ENCODE measurements around the gene CTXND1. TPM values are rescaled to one million over a fixed set of nuclear protein-coding genes. Genes with fewer than 3 reads are reported as not detected.

CTXND1 gene
- total RNA-seq, 1 donor from 2014 or later = not detected

DNA sequence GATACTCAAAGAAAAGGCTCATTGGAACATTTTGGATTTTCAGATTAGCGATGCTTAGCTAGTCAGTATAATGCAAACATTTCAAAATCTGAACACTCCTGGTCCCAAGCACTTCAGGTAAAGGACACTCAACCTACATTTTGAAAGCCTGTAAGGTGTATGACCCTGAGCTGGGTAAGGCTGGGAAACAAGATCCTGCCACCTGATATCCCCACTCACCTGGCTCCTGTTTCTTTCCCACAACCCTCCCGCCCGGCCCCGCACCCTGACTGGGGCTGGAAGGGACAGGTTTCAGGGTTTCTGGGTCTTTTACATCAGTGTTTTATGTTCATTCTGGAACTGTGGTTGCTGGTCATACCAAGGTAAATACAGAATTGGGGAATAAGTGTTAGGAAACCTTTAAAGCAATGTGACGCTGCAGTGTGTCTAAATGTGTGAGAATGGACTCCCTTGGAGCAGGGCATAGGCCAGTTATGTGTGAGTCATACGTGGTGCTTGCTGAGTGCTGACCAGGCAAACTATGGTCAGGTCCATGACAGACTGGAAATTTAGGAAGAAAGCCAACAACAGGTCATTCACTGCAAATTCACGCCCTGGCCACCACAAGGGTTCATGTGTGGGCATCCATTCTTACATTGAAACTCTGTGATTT is 22.9 kb downstream of the CTXND1 start:
- peaks cover 3% of the 10 kb centered on the region for H3K4me1 Mint-ChIP-seq (ENCODE audit: low read depth)
- H3K27ac Mint-ChIP-seq (ENCODE audit: unreplicated experiment) = no peak overlapping the region
- peaks cover 58% of the 10 kb centered on the region for H3K27me3 Mint-ChIP-seq (ENCODE audit: low read depth)
- no peak for DNase-seq (ENCODE audit: low spot score)
- TF ChIP-seq, protein P1, sequence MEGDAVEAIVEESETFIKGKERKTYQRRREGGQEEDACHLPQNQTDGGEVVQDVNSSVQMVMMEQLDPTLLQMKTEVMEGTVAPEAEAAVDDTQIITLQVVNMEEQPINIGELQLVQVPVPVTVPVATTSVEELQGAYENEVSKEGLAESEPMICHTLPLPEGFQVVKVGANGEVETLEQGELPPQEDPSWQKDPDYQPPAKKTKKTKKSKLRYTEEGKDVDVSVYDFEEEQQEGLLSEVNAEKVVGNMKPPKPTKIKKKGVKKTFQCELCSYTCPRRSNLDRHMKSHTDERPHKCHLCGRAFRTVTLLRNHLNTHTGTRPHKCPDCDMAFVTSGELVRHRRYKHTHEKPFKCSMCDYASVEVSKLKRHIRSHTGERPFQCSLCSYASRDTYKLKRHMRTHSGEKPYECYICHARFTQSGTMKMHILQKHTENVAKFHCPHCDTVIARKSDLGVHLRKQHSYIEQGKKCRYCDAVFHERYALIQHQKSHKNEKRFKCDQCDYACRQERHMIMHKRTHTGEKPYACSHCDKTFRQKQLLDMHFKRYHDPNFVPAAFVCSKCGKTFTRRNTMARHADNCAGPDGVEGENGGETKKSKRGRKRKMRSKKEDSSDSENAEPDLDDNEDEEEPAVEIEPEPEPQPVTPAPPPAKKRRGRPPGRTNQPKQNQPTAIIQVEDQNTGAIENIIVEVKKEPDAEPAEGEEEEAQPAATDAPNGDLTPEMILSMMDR (IDR thresholded peaks at IDR 0.05) = no peak
- H3K36me3 Mint-ChIP-seq (ENCODE audit: low read depth) = peaks cover 6% of the 10 kb centered on the region
- H3K4me3 Mint-ChIP-seq (ENCODE audit: unreplicated experiment) = no peak overlapping the region
- H3K9me3 Mint-ChIP-seq (ENCODE audit: low read depth) = peaks cover 11% of the 10 kb centered on the region

DNA sequence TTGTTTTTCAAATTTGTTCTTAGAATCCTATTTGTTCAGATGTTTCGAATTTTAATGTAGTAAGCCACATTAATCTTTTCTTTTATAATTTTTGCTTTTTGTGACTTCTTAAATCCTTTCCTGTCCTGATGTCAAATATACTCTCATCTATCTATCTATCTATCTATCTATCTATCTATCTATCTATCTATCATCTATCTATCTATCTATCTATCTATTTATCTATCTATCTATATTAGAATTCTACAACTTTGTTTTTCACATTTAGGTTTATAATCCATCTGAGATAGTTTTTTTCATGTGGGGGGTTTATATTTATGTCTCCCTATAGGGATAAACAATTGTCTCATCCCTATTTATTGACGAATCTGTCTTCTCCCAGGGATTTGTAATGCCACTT is 32.1 kb downstream of the CTXND1 start:
- DNase-seq (ENCODE audit: low spot score) = no peak

DNA sequence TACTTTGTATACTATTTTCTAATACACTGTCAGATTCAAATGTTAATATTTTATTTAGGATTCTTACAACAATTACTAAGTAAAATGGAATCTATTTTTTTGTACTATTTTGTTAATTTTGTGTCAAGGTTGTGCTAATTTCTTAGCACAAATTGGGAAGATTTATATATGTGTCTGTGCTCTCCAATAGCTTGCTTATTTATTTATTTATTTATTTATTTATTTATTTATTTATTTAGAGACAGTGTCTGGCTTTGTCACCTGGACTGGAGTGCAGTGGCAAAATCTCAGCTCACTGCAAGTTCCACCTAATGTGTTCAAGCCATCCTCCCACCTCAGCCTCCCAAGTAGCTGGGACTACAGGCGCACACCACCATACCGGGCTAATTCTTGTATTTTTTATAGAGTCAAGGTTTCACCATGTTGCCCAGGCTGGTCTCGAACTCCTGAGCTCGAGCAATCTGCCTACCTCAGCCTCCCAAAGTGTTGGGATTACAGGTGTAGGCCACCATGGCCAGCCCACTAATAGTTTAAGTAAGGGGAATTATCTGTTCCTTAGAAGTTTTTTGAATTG is 34.6 kb downstream of the CTXND1 start:
- no peak overlapping the region for H3K4me3 Mint-ChIP-seq (ENCODE audit: unreplicated experiment)
- H3K27ac Mint-ChIP-seq (ENCODE audit: unreplicated experiment) = no peak overlapping the region
- H3K4me1 Mint-ChIP-seq (ENCODE audit: low read depth) = no peaks in the 10 kb centered on the region
- DNase-seq (ENCODE audit: low spot score) = no peak
- H3K9me3 Mint-ChIP-seq (ENCODE audit: low read depth) = peaks cover 12% of the 10 kb centered on the region
- TF ChIP-seq, protein P1 (IDR thresholded peaks at IDR 0.05) = no peak
- peaks cover 12% of the 10 kb centered on the region for H3K27me3 Mint-ChIP-seq (ENCODE audit: low read depth)
- peaks cover 2% of the 10 kb centered on the region for H3K36me3 Mint-ChIP-seq (ENCODE audit: low read depth)

More for the DNA sequence above, 32.1 kb downstream of the CTXND1 start:
- TF ChIP-seq, protein P1 (IDR thresholded peaks at IDR 0.05) = no peak
- no peaks in the 10 kb centered on the region for H3K4me1 Mint-ChIP-seq (ENCODE audit: low read depth)
- H3K27ac Mint-ChIP-seq (ENCODE audit: unreplicated experiment) = no peak overlapping the region
- H3K9me3 Mint-ChIP-seq (ENCODE audit: low read depth) = peaks cover 5% of the 10 kb centered on the region
- H3K27me3 Mint-ChIP-seq (ENCODE audit: low read depth) = peaks cover 6% of the 10 kb centered on the region
- H3K36me3 Mint-ChIP-seq (ENCODE audit: low read depth) = no peaks in the 10 kb centered on the region
- H3K4me3 Mint-ChIP-seq (ENCODE audit: unreplicated experiment) = no peak overlapping the region

GRCh38 chr15:80216911-80217310 is 35.1 kb downstream of the CTXND1 start:
- TF ChIP-seq, protein P1 (IDR thresholded peaks at IDR 0.05) = no peak
- H3K36me3 Mint-ChIP-seq (ENCODE audit: low read depth) = peaks cover 2% of the 10 kb centered on the region
- no peak for DNase-seq (ENCODE audit: low spot score)
- peaks cover 12% of the 10 kb centered on the region for H3K27me3 Mint-ChIP-seq (ENCODE audit: low read depth)
- H3K27ac Mint-ChIP-seq (ENCODE audit: unreplicated experiment) = no peak overlapping the region
- H3K4me3 Mint-ChIP-seq (ENCODE audit: unreplicated experiment) = no peak overlapping the region
- no peaks in the 10 kb centered on the region for H3K4me1 Mint-ChIP-seq (ENCODE audit: low read depth)
- peaks cover 13% of the 10 kb centered on the region for H3K9me3 Mint-ChIP-seq (ENCODE audit: low read depth)

DNA sequence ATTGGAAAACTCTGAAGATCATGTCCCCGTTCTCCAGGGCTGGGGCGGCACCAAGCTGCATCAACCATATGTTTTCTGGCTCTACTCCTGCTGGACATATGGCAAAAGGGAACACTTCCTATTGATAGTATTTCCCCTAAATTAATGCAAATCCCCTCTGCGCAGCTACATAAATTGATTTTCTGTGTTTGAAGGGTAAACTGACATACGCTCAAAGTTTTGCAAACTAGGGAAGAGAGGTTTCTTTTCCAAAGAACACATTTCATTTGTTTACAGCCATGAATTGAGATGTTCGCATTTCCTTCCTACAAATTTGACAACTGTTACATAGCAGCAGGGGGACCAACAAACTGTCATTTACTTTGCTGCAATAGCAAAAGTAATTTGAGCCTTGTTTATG is 35.9 kb downstream of the CTXND1 start:
- Mint-ChIP-seq H3K36me3 (ENCODE audit: low read depth) (peaks cover 2% of the 10 kb centered on the region), H3K9me3 (ENCODE audit: low read depth) (peaks cover 13% of the 10 kb centered on the region), H3K27ac (ENCODE audit: unreplicated experiment) (no peak overlapping the region), H3K27me3 (ENCODE audit: low read depth) (peaks cover 10% of the 10 kb centered on the region), H3K4me1 (ENCODE audit: low read depth) (no peaks in the 10 kb centered on the region), H3K4me3 (ENCODE audit: unreplicated experiment) (no peak overlapping the region)
- no peak for DNase-seq (ENCODE audit: low spot score)
- TF ChIP-seq, protein P1 (IDR thresholded peaks at IDR 0.05) = no peak
